Activated T-helper 1 cell treated with anti-CD3 and anti-CD28 coated beads, Interleukin-2, amount 50 U/mL, for 16 hours (primary cell): Measurements from ENCODE around the gene GPR158.

Experiments used
- DNase-seq, 2 donors: peaks; one replicate each; pipeline ENCODE4 v3.0.0-alpha.2; 2020; ENCODE audit warnings: low read depth in 1 of 2, low spot score in 1 of 2

Gene GPR158

DNA sequence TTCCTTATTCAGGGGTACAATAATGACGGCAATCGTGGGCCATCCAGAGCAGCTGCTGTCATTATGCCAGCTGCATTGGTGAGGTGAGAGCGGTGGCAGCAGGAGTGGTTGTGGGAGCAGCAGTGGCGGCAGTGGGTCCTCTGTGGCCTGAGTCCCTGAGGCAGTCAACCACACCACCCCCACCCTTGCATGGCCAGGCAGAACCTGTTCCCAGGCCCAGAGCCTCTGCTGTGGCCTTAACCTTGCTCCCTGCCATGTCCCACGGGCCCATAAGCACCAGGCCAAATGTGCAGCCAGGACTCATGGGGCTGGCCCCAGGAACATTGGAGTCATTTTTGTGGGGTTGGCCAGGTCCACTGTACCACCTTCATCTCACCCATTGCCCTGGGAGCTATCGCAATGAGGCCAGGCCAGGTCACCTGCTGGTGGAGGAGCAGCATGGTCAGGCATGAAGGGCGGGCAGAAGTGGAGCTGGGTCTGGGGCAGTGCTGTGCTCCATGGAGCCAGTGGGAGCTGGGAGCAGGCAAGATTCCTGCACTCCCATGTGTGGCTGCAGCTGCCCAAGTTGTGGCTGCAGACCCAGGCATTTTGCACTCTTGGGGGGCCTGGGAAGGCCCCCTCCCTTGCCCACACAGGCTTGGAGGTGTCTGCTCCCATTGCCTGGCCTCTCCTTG is 213.5 kb downstream of the GPR158 start:
- no peak for DNase-seq

DNA sequence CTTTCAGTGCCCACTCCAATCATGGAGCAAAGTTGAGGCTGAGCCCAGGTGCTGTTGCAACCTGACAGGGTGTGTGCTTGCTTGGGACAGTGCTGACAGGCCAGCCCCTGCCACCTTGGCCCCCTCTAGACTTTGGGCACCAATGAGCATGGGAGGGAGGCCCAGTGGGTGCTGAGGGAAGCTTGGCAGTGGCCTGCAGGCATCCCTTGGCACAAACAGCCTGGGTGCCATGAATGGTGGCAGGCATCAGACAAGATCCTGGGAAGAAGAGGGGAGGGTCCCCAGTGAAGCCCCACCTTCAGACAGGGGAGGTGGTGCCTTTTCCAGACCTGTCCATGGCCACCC is 214.0 kb downstream of the GPR158 start:
- no peak for DNase-seq

DNA sequence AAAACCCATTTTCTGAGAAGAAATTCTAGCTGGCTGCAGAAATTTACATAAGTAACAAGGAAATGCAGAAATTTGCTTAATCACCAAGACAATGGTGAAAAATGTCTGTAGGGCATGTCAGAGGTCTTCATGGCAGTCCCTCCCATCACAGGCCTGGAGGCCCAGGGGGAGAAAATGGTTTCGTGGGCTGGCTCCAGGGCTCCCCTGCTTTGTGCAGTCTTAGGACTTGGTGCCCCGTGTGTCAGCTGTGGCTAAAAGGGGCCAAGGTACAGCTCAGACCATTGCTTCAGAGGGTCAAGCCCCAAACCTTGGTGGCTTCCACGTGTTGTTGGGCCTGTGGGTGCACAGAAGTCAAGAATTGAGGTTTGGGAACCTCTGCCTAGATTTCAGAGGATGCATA is 215.9 kb downstream of the GPR158 start:
- DNase-seq = no peak

DNA sequence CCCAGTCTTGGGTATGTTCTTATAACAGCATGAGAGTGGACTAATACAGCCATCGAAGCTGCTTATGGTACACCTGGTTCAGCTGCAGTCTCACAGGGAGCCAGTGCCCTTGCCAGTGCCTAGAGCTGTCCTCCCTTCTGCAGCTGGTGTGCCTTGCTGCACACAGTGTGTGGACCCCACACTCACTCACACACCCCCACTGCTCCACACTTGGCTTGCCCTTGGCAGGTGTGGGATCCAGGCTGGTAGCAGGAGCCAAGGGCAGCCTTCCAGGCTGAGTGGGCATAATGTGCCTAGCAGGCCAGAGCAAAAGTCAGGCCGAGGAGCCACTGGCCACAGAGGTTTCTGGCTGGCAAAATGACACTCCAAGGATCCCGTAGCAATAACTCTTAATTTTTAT is 217.3 kb downstream of the GPR158 start:
- no peak for DNase-seq

DNA sequence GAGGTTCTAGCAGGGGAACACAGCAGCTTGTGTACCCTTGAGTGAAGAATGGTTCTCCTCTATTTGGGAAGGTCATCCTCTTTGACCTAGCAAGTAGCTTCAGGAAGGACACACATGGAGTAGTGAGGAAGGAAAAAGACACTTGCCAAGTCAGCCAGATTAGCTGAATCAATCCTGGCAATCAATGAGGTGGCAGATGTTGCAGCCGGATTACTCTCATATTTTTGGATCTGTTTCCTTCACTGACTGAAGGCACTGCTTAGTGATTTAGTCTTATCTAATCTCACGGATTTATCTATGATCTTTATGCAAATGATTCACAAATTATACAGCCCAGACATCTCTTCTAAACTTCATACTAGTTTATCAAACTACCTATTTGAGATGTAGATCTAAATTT is 218.8 kb downstream of the GPR158 start:
- DNase-seq = no peak

DNA sequence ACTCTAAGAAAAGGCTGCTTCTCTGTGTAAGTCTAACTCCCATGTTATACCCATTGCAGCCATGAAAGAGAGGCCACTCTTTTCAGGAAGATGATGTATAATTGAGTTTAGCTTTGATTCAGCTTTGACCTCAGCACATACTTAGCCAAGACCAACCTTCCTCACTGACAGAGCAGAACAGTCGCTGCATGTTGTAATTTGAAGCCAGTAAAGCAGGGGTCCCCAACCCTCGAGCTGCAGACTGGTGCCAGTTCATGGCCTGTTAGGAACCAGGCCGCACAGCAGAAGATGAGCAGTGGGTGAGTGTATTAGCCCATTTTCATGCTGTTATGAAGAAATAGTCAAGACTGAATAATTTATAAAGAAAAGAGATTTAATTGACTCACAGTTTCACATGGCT is 223.9 kb downstream of the GPR158 start:
- no peak for DNase-seq

DNA sequence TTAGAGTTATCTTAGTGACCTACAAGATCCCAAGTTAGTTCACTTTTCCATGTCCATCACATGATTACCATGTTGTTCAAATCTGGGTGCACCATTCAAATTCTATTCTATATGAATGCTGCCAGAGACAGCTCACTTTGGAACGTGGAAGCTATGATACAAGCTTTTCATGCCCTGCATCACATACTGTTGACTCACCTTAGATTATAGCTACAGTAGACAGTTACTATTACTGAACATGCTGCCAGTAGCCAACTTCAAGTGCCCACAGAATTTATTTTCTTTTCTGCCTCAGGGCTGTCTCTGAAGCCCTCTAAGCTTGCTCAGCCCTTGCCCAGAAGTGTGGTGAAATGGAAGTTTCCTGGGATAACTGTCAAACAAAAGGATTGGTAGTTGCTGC is 231.1 kb downstream of the GPR158 start:
- DNase-seq = no peak

DNA sequence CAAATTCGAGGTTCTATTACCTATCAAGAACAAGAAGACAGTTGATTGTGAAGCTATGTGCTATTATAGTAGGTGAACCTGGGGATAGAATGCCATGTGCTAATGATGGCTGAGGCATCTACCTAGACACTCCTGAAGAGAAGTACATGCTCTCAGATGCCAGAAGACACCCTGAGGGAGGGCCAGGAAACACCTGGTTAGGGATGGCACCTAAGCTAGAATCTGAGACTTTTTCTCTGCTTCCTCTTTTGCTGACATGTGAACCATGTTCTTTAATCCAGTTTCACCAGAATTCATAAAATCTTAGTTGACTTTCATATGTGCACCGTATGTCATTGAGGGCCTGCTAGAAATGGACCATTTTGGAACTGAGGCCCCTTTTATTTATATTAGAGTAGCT is 242.8 kb downstream of the GPR158 start:
- DNase-seq = no peak

DNA sequence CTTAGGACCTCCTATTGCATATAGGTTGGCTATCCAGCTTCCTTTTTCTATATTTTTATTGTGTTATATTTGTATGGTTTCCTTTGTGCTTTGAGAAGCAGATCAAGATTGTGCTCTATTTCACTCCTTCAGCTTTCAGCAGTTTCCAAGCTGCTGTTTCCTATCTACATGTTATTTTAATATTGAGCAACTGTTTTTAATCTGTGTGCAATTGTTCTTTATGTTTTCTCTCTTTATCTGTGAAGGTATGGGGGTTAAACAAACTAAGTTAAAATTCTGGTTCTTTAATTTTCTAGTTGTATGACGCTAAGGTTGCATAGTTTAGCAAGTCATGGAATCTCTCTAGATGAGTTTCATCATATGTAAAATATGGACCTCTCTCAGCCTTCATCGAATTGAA is 251.0 kb downstream of the GPR158 start:
- no peak for DNase-seq

DNA sequence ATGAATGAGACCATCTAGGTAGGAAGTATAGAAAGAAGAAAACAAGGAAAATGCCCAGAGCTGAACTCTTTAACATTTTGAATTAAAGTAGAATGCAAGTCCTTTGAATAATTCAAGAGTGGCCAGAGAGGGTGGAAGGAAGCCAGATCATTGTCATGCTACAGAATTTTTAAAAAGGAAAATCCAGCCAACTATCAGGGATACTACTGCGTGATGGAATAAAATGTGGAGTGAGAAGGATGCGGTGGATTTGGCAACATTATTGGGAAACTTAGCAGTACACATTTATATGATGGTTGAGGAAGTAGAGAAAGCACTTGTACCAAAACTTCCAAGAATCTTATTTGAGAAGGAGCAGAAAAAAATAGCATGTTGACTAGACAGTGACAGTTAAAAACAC is 261.6 kb downstream of the GPR158 start:
- no peak for DNase-seq

DNA sequence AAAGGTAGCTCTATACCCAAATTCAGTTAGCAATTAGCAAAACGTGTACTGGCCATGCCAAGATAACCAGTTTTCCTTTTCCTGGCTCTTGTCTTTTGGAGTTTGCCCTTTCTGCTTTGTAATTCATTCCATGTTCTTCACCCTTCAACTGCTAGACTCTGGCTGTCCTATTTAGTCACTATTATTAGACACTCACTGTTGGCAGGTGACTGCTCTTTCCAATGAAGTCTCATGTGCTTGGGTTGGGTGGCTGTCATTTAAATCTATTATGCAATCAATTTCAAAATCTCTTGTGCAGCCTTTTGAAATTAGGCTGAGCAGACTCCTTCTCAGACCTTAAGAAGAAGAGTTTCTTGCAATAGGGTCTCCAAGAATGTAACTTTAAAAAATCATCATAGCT is 266.5 kb downstream of the GPR158 start:
- DNase-seq = no peak

DNA sequence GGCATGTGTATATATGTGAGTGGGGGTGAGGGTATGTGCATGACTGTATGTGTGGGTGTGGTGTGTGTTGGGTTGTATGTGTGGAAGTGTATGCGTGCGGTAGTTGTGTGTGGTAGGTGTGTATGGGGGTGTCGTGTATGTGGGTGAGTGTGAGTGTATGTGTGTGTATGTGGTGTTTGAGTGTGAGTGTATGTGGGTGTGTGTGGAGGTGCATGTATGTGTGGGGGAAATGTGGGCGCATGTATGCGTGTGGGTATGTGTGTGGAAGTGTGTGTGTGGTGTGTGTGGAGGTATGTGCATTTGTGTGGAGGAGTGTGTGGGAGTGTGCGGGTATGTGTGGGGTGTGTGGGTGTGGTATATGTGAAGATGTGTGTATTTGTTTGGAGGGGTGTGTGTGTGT is 269.5 kb downstream of the GPR158 start:
- DNase-seq = no peak

DNA sequence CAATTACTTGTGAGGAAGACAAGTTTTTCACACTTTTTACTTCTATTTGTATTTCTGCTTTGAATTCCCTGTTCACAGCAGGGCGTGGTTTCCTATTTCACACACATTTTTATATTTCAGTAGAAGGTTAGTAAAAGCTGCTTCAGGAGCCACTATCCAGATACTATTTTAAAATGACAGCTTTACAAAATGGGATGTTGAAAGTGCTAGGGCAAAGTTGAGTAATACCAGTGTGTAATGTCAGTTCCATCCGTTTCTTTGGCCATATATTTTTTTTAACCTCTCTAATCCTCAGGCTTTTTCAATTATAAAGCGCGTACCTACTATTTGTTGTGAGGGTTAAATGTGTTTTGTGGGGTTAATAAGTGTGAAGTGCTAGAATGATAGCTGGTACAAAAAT is 276.6 kb downstream of the GPR158 start:
- no peak for DNase-seq

DNA sequence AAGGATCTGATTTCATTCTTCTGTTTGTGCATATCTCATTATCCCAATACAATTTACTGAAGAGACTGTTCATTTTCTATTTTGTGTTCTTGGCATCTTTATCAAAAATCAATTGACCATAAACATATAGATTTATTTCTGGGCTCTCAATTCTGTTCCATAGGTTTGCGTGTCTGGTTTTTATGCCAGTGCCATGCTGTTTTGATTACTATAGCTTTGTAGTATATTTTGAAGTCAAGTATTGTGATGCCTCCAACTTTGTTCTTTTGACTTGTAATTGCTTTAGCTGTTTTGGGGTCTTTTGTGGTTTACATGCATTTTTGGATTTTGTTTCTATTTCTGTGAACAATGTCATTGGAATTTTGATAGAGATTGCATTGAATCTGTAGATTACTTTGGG is 278.8 kb downstream of the GPR158 start:
- no peak for DNase-seq

DNA sequence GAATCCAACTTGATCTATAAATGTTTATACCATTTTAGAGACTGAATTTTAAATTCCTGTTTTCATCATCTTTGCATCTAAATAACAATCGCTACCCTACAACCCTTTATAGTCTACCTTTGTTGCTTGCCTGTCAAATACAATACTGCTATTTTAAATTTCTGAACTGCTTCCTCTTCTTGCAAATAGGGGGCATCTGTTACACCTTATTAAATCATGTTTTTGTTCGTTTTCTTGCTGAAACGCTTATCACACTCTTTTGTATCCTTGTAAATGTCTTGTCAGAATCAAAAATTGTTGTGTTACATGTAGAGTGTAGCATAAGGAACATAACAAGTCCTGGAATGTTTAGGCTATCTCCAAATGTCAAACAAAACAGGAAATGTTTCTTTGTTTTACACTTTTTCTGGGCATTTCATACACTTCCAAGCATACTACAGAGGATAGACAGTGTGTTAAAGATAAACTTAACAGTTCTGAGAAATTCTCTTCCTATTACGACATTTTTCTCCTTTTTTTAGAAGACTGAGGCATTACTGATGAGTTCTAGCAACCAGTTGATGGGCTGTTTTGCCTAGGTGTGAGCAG is 281.3 kb downstream of the GPR158 start:
- no peak for DNase-seq

DNA sequence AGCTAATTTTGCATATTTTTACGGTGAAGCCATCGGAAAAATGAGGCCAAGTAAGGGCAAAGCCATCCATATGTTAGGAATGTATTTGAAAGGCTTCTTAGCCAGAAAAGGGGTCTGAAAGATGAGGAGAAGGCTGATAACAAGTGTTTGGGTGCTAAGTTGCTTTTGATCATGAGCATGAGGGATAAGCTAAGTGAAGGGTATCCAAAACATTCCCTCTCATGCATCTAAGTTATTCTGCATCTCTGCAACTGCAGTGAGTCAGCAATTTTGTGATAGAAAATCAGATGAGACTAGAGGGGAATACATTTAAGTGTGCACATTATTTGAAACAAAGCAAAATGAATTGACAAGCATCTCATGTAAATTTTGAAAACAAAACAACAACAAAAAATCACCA is 282.8 kb downstream of the GPR158 start:
- no peak for DNase-seq

DNA sequence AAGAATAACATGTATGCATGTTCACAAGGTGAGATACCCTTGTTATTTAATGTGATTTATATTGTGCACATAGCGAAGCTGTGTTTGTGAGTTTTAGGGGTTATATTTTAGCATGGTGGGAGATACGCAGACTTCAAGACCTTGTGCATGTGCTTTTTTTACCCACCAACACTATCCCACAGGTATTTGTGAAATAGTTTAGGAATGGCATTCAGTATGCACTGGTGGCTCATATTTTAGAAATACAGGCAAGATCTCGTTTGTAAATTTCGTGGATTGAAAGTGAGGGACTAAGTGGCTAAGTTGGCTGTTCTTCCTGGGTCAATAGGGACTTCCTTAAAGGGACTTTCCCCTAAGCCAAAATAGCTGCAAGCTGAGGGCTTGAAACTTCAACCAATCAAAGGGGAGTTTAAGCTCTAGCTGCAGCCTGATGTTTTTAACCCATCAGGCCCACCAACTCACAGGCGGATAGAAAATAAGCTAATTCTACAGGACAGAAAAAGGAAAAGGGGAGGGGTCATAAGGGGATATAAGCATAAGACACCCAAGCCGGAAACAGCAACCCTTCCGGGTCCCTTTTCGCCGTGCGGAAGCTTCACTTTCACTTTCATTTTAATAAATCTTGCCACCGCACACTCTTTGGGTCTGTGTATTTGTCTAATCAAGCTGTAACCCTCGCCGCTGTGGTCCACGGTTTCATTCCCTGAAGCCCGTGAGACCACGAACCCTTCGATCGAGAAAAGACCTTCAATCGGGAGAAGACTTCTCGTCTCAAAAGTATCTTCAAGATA is 291.0 kb downstream of the GPR158 start:
- no peak for DNase-seq

DNA sequence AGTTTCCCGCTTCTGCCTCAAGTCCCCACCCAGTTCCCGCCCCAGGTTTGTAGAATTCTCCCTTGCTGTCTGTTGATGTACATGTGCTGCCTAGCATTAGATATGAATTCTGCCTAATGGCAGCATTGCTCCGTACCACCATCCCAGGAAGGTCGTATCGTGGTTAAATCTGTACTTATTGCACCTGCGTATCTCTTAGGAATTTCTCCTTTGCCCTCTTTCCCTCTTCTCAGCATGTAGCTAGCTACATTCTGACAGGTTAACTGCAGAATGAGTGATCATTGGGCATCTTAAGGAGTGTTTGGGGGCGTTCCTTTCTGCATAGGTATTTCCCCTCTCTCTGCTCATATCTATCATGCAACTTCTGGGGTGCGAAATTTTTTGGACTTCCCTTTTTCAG is 293.1 kb downstream of the GPR158 start:
- no peak for DNase-seq

DNA sequence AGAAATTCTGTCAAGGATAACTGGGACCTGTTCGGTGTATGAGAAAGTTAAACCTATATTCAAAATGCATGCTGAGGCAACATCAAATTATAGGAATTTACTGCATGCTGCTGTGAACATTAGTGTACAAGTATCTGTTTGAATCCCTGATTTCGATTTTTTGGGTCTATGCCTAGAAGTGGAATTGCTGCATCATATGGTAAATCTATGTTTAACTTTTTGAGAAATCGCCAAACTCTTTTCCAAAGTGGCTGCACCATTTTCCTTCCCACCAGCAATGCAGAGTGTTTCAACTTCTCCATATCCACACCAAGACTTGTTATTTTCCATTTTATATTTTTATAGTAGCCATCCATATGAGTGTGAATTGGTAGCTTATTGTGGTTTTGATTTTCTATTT is 306.7 kb downstream of the GPR158 start:
- DNase-seq = no peak

DNA sequence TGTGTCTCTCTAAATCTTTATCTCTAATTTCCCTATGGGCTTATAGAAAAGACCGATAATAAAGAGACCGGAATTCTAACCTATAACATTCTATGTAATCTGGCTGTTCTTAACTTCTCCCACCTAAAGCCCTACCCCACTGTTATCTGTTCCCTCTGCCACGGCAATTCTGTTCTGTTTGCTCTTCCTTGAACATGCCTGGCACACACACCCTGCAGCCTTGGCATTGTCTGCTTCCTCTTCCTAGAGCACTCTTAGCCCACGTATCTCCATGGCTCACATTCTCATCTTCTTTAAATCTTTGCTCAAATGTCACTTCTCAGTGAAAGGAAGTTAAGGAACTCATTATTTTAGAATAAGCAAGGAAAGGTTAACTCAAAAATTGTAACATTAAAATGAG is 309.2 kb downstream of the GPR158 start:
- DNase-seq = no peak

DNA sequence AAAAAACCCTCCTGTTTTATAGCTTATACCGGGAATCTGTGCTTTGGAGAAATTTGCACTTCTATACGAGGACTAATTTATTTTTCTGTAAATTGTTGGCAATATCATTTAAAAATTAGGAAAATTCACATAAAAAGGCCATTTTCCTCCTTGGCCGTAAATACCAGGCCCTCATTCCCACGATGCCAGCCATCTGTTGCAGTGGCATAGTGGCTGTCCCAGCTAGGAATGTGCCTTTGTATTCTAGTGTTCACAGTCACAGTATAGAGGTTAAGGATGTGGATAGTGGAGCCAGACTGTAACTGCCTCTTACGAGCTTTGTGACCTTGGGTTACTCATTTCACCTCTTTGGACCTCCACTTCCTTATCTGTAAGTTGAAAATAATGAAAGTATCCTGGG is 312.5 kb downstream of the GPR158 start:
- DNase-seq = no peak

DNA sequence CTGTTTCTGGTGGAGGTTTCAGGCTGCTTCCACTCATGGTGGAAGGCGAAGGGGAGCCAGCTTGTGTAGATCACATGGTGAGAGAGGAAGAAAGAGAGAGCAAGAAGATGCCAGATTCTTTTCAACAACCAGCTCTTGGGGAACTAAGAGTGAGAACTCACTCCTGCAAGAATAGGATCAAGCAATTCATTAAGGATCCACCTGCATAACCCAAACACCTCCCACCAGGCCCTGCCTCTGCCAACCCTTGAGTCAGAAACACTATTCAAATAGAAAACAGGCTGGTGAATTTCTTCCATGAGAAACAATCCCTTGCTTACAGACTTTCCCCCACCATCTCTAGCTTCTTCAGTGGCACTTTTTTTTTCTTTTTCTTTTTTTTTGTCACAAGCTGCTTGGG is 317.2 kb downstream of the GPR158 start:
- no peak for DNase-seq

DNA sequence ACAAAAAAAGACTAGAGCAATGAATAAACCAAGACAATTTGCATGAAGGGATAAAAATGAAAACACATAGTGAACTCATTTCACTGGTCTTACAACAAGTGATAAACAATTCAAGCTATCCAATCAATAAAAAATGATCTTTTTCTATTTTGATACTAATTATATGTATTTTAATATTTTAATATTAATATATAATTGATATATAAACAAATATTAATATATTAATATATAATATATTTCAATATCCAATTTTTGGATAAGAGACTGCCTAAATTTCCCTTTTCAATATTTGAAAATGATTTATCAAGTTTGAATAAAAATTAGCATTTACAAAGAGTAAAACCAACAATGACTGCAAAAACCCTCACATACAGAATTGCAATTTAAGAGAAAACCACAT is 317.9 kb downstream of the GPR158 start:
- no peak for DNase-seq
